Psoas muscle (tissue), 8 donors: ENCODE data around the gene ROS1. TPM values are rescaled to one million over a fixed set of nuclear protein-coding genes. Genes with fewer than 3 reads are reported as not detected.

Source experiments
- ATAC-seq, 4 donors: fragments of 200-7000 bp; cut with Tn5 transposase; one replicate each; pipeline ENCODE4 v1.9.1; 2020; ENCODE audit warnings: moderate library complexity in 3 of 4, mild to moderate bottlenecking in 2 of 4
- DNase-seq, 2 donors: peaks; one replicate each; pipeline ENCODE4 v3.0.0-alpha.2; 2020
- H3K27ac ChIP-seq: fragments of 200-600 bp; one replicate; pipeline ENCODE4 v1.8.0; 2022
- H3K27me3 ChIP-seq, 3 donors: fragments of 200-600 bp in 1 of 3; one replicate each; pipeline versions ENCODE4 v1.6.1 to v1.8.0; 2013 to 2022; ENCODE audit warnings: low read length in 2 of 3, mild to moderate bottlenecking in 2 of 3, moderate library complexity in 1 of 3; ENCODE audit not compliant: insufficient read depth in 3 of 3
- H3K36me3 ChIP-seq, 2 donors: fragments of 200-600 bp in 1 of 2; one replicate each; pipeline versions ENCODE4 v1.6.1 to v1.8.0; 2013 to 2022; ENCODE audit warnings: low read depth in 1 of 2, mild to moderate bottlenecking in 1 of 2, moderate library complexity in 1 of 2; ENCODE audit not compliant: insufficient read depth in 1 of 2
- H3K4me1 ChIP-seq: fragments of 200-600 bp; one replicate; pipeline ENCODE4 v1.8.0; 2022
- H3K4me3 ChIP-seq: fragments of 200-600 bp; one replicate; pipeline ENCODE4 v1.8.0; 2022; ENCODE audit warnings: mild to moderate bottlenecking
- H3K9me3 ChIP-seq: fragments of 200-600 bp; one replicate; pipeline ENCODE4 v1.8.0; 2022
- CTCF ChIP-seq: fragments of 200-600 bp; IDR thresholded peaks from one replicate; pipeline ENCODE4 v1.8.0; 2022; ENCODE audit warnings: antibody characterized with exemption
- WGBS, 3 donors: extraction: QIAGEN DNeasy Blood & Tissue Kit; methylation state at CpG; one replicate each; pipeline versions ENCODE4 v1.1.6 to v1.1.7; 2013; 5-methylcytosine and 5-hydroxymethylcytosine counted together
- intact Hi-C, 2 donors: fragments of 100-400 bp; cut with DNase I; formaldehyde crosslinking; loops; one replicate each; pipeline versions ENCODE4 v1.11.0 to v1.14.2; 2022
- polyA plus RNA-seq, 3 donors: library from polyadenylated mRNA; stranded (reverse); fragments of 200-250 nt; gene quantifications; one replicate each; pipeline ENCODE4 v1.2.3, GENCODE V29; 2013
- total RNA-seq, 4 donors: library from RNA; stranded (reverse); fragmentation: NEBNext Ultra II Directional in 2 of 4; extraction: Animal tissue kit (Norgen Biotek cat#: 25700) in 2 of 4; gene quantifications; one replicate each; pipeline versions ENCODE4 v1.2.1 to v1.2.4, GENCODE V29; 2021 to 2023
- donor health status: healthy with polysubstance abuse.
- donor health status: DM: no; HTN: no; CAD: no; lungs with moderate emphysema.
- donor health status: Bipolar disorder and iron deficiency.
- donor health status: healthy.
- donor health status: DM: yes; HTN: yes; CAD: no.
- donor health status: DM: no; HTN: no; CAD: no.
- donor health status: DM: no; HTN: no; CAD: no.
- donor health status: DM: yes; HTN: yes; CAD: no.

ROS1 gene
- total and polyA plus RNA-seq, 7 donors: 0.04 to 0.06 TPM; not detected in 5

GRCh38 chr6:117272032-117272866, 153.5 kb downstream of the ROS1 start:
- WGBS, 3 donors: 23% methylated on average over 8 of the region's 8 CpGs
- H3K27ac ChIP-seq: peak overlapping the region; percentile 95
- DNase-seq (no peak), ATAC-seq (peak in 2 of 4 donors; percentile 23 to 41)
- H3K9me3 ChIP-seq: no peaks in the 10 kb centered on the region
- TF ChIP-seq CTCF: no peak
- peaks cover 49% of the 10 kb centered on the region for H3K4me1 ChIP-seq
- no peaks in the 10 kb centered on the region for H3K36me3 ChIP-seq
- peak overlapping the region; percentile 90 for H3K4me3 ChIP-seq
- H3K27me3 ChIP-seq: peaks cover 0 to 3% (median 0%) of the 10 kb centered on the region in 3 donors
- intact Hi-C loops: no loop called here

- ATAC-seq (no peak), DNase-seq (no peak)
- no peak for TF ChIP-seq CTCF
- H3K4me3 ChIP-seq: peak overlapping the region; percentile 90
- intact Hi-C loops: no loop called here
- H3K9me3 ChIP-seq: no peaks in the 10 kb centered on the region
- 3 to 9% (median 5%) methylated on average over 29 to 48 of the region's 48 CpGs for WGBS, 3 donors
- peaks cover 0 to 3% (median 0%) of the 10 kb centered on the region in 3 donors for H3K27me3 ChIP-seq
- peaks cover 42% of the 10 kb centered on the region for H3K4me1 ChIP-seq
- no peaks in the 10 kb centered on the region for H3K36me3 ChIP-seq
- H3K27ac ChIP-seq: peak overlapping the region; percentile 95
Measured at GRCh38 chr6:117270843-117271507, 154.8 kb downstream of the ROS1 start.

GRCh38 chr6:117270055-117270842, 155.5 kb downstream of the ROS1 start:
- ATAC-seq (peak in 3 of 4 donors; percentile 9 to 22 (median 16)), DNase-seq (peak in 1 of 2 donors; percentile 74)
- TF ChIP-seq CTCF: no peak
- Histone ChIP-seq H3K9me3 (no peaks in the 10 kb centered on the region), H3K4me3 (peak overlapping the region; percentile 90), H3K36me3 (no peaks in the 10 kb centered on the region), H3K27ac (peak overlapping the region; percentile 95), H3K4me1 (peaks cover 41% of the 10 kb centered on the region), H3K27me3 (peaks cover 0 to 3% (median 0%) of the 10 kb centered on the region in 3 donors)
- 3 to 4% (median 4%) methylated on average over 52 to 74 of the region's 74 CpGs for WGBS, 3 donors
- intact Hi-C loops: no loop called here

- no peaks in the 10 kb centered on the region for H3K9me3 ChIP-seq
Measured at GRCh38 chr6:117269638-117270054, 156.1 kb downstream of the ROS1 start.

More at GRCh38 chr6:117269638-117270054, 156.1 kb downstream of the ROS1 start:
- DNase-seq: no peak
- intact Hi-C loops: loop anchor here (5.0 kb wide), 3 partner anchors 33 to 297 kb away; no protein-coding TSS in a partner anchor
- peak overlapping the region; percentile 90 for H3K4me3 ChIP-seq
- H3K27ac ChIP-seq: peak overlapping the region; percentile 95
- peaks cover 0 to 3% (median 0%) of the 10 kb centered on the region in 3 donors for H3K27me3 ChIP-seq
- no peaks in the 10 kb centered on the region for H3K36me3 ChIP-seq
- H3K4me1 ChIP-seq: peaks cover 38% of the 10 kb centered on the region
- ATAC-seq: no peak
- WGBS, 3 donors: 11 to 22% (median 14%) methylated on average over 8 of the region's 8 CpGs
- no peak for TF ChIP-seq CTCF
